Measurements from ENCODE around the gene IKBKE.

The IKBKE gene

GRCh38 chr1:206472886-206473285, 2.6 kb downstream of the IKBKE start:
- no peak for TF ChIP-seq ZFX (IDR thresholded peaks at IDR 0.05; ENCODE audit: borderline replicate concordance)
- no peak for TF ChIP-seq CTCF (IDR thresholded peaks at IDR 0.05)
- H3K27ac ChIP-seq: no peak overlapping the region

GRCh38 chr1:206476058-206476457, 5.8 kb downstream of the IKBKE start:
- TF ChIP-seq CTCF (IDR thresholded peaks at IDR 0.05): no peak
- no peak for TF ChIP-seq ZFX (IDR thresholded peaks at IDR 0.05; ENCODE audit: borderline replicate concordance)
- no peak overlapping the region for H3K27ac ChIP-seq

GRCh38 chr1:206476591-206476990, 6.3 kb downstream of the IKBKE start:
- H3K27ac ChIP-seq: no peak overlapping the region
- no peak for TF ChIP-seq ZFX (IDR thresholded peaks at IDR 0.05; ENCODE audit: borderline replicate concordance)
- no peak for TF ChIP-seq CTCF (IDR thresholded peaks at IDR 0.05)

GRCh38 chr1:206477110-206477509, 6.8 kb downstream of the IKBKE start:
- TF ChIP-seq CTCF (IDR thresholded peaks at IDR 0.05) (no peak), ZFX (IDR thresholded peaks at IDR 0.05; ENCODE audit: borderline replicate concordance) (no peak)
- H3K27ac ChIP-seq: no peak overlapping the region

- no peak overlapping the region for H3K27ac ChIP-seq
- TF ChIP-seq CTCF (IDR thresholded peaks at IDR 0.05) (no peak), ZFX (IDR thresholded peaks at IDR 0.05; ENCODE audit: borderline replicate concordance) (no peak)
Measured at GRCh38 chr1:206477581-206478380, 7.5 kb downstream of the IKBKE start.

GRCh38 chr1:206478746-206479145, 8.5 kb downstream of the IKBKE start:
- TF ChIP-seq ZFX (IDR thresholded peaks at IDR 0.05; ENCODE audit: borderline replicate concordance) (no peak), CTCF (IDR thresholded peaks at IDR 0.05) (no peak)

More at GRCh38 chr1:206478746-206479145, 8.5 kb downstream of the IKBKE start:
- H3K27ac ChIP-seq: no peak overlapping the region

Measured in 22Rv1 (cell line).